Body of pancreas (tissue), 4 donors: ENCODE measurements around the gene LAMA5. TPM values are rescaled to one million over a fixed set of nuclear protein-coding genes. Genes with fewer than 3 reads are reported as not detected.

Experiments used
- ATAC-seq: fragments of 150-250 bp; one replicate; pipeline ENCODE4 v1.9.1; 2016
- DNase-seq, 4 donors: peaks; one replicate each; pipeline ENCODE4 v3.0.0-alpha.2; 2019
- H3K27ac ChIP-seq, 4 donors: fragments of 200-600 bp; sonication (generic); 1 replicate in 3 of 4; 2 replicates in 1 of 4; pipeline versions ENCODE4 v1.5.1 to v1.6.1; 2016 to 2019; ENCODE audit warnings: mild to moderate bottlenecking in 1 of 4, mixed read lengths in 1 of 4, moderate library complexity in 1 of 4
- H3K27me3 ChIP-seq, 2 donors: fragments of 200-600 bp; sonication (generic); one replicate each; pipeline ENCODE4 v1.6.0; 2016; ENCODE audit warnings: mild to moderate bottlenecking in 1 of 2
- H3K36me3 ChIP-seq, 2 donors: fragments of 200-600 bp; sonication (generic); replicated peaks in 1 of 2; 2 replicates each; pipeline ENCODE4 v1.5.1; 2016; ENCODE audit warnings: low read depth in 2 of 2; ENCODE audit not compliant: insufficient read depth in 1 of 2
- H3K4me1 ChIP-seq: fragments of 200-600 bp; sonication (generic); one replicate; pipeline ENCODE4 v1.6.0; 2016
- H3K4me3 ChIP-seq, 2 donors: fragments of 200-600 bp; sonication (generic); 1 replicate in 1 of 2; 2 replicates in 1 of 2; pipeline ENCODE4 v1.5.1; 2016 to 2019
- H3K9me3 ChIP-seq, 3 donors: fragments of 200-600 bp; sonication (generic); 1 replicate in 2 of 3; 2 replicates in 1 of 3; pipeline ENCODE4 v1.5.1; 2016
- CTCF ChIP-seq, 7 experiments: fragments of 450-650 bp in 4 of 7; fragments of 200-600 bp in 3 of 7; sonication (generic) in 3 of 7; IDR thresholded peaks; one replicate each; pipeline ENCODE4 v1.5.1; 2016 to 2019; ENCODE audit warnings: antibody characterized with exemption in 7 of 7
- POLR2A ChIP-seq, 3 donors: fragments of 450-650 bp; IDR thresholded peaks; one replicate each; pipeline ENCODE4 v1.6.1; 2016; ENCODE audit warnings: antibody characterized with exemption in 3 of 3, mild to moderate bottlenecking in 2 of 3
- WGBS, 2 donors: methylation state at CpG; one replicate each; pipeline ENCODE4 v1.1.5; 2017; 5-methylcytosine and 5-hydroxymethylcytosine counted together
- intact Hi-C: fragments of 100-400 bp; cut with DNase I; formaldehyde crosslinking; loops from one replicate; pipeline ENCODE4 v1.15.1; 2023
- total RNA-seq, 2 donors: library from RNA; depleted of rRNA; stranded (reverse); fragments of >200 nt; gene quantifications; one replicate each; pipeline ENCODE4 v1.1.0, GENCODE V29; 2016

LAMA5 gene
- total RNA-seq, 2 donors from 2014 or later, result 115 to 185 TPM

GRCh38 chr20:62275219-62275618, 91.9 kb downstream of the LAMA5 start:
- no peak for ATAC-seq
- H3K36me3 ChIP-seq, result peaks cover 21 to 31% of the 10 kb centered on the region in 2 donors

GRCh38 chr20:62274332-62274950, 92.7 kb downstream of the LAMA5 start:
- peaks cover 21 to 23% of the 10 kb centered on the region in 2 donors for H3K36me3 ChIP-seq
- DNase-seq, result no peak

More at GRCh38 chr20:62275219-62275618, 91.9 kb downstream of the LAMA5 start:
- no peaks in the 10 kb centered on the region for H3K4me1 ChIP-seq
- no peak for DNase-seq
- intact Hi-C loops, result no loop called here
- H3K9me3 ChIP-seq, result no peaks in the 10 kb centered on the region
- WGBS, 2 donors, result 89 to 90% methylated on average over 10 of the region's 10 CpGs
- H3K27ac ChIP-seq, result no peak overlapping the region
- H3K4me3 ChIP-seq, result no peak overlapping the region
- TF ChIP-seq POLR2A (IDR thresholded peaks at IDR 0.05) (no peak), CTCF (IDR thresholded peaks at IDR 0.05) (no peak)
- H3K27me3 ChIP-seq, result no peaks in the 10 kb centered on the region

GRCh38 chr20:62273416-62273815, 93.7 kb downstream of the LAMA5 start:
- Histone ChIP-seq H3K27ac (no peak overlapping the region), H3K27me3 (no peaks in the 10 kb centered on the region), H3K9me3 (no peaks in the 10 kb centered on the region), H3K36me3 (peaks cover 19 to 21% of the 10 kb centered on the region in 2 donors), H3K4me3 (no peak overlapping the region), H3K4me1 (no peaks in the 10 kb centered on the region)
- DNase-seq (no peak), ATAC-seq (no peak)
- intact Hi-C loops, result no loop called here
- 92 to 94% methylated on average over 18 of the region's 18 CpGs for WGBS, 2 donors
- TF ChIP-seq POLR2A (IDR thresholded peaks at IDR 0.05), result no peak
- no peak for TF ChIP-seq CTCF (IDR thresholded peaks at IDR 0.05)

More at GRCh38 chr20:62274332-62274950, 92.7 kb downstream of the LAMA5 start:
- H3K27me3 ChIP-seq, result no peaks in the 10 kb centered on the region
- TF ChIP-seq POLR2A (IDR thresholded peaks at IDR 0.05) (no peak), CTCF (IDR thresholded peaks at IDR 0.05) (no peak)
- H3K27ac ChIP-seq, result no peak overlapping the region
- WGBS, 2 donors, result 67 to 83% methylated on average over 11 of the region's 13 CpGs
- no peaks in the 10 kb centered on the region for H3K4me1 ChIP-seq
- H3K4me3 ChIP-seq, result no peak overlapping the region
- H3K9me3 ChIP-seq, result no peaks in the 10 kb centered on the region
- intact Hi-C loops, result no loop called here
- ATAC-seq, result no peak

GRCh38 chr20:62272200-62272599, 94.9 kb downstream of the LAMA5 start:
- WGBS, 2 donors, result 85 to 100% methylated on average over 2 to 10 of the region's 10 CpGs

More at GRCh38 chr20:62272200-62272599, 94.9 kb downstream of the LAMA5 start:
- ATAC-seq (no peak), DNase-seq (no peak)
- Histone ChIP-seq H3K36me3 (peaks cover 19 to 21% of the 10 kb centered on the region in 2 donors), H3K27ac (no peak overlapping the region), H3K9me3 (no peaks in the 10 kb centered on the region), H3K4me1 (no peaks in the 10 kb centered on the region), H3K4me3 (no peak overlapping the region), H3K27me3 (no peaks in the 10 kb centered on the region)
- TF ChIP-seq CTCF (IDR thresholded peaks at IDR 0.05) (no peak), POLR2A (IDR thresholded peaks at IDR 0.05) (no peak)
- intact Hi-C loops, result no loop called here
